GM18511 (cell line): ENCODE data around the gene AGFG2.

Experiments used
- ATAC-seq: cut with Tn5 transposase; IDR thresholded peaks from one replicate; pipeline ENCODE4 v1.9.1; 2021; ENCODE audit warnings: mild to moderate bottlenecking, moderate library complexity; ENCODE audit not compliant: unreplicated experiment

The AGFG2 gene

GRCh38 chr7:100584054-100584682, 45.2 kb downstream of the AGFG2 start:
- ATAC-seq: no peak

GRCh38 chr7:100584683-100585510, 45.9 kb downstream of the AGFG2 start:
- ATAC-seq: no peak

GRCh38 chr7:100585511-100586265, 46.7 kb downstream of the AGFG2 start, which contains the start of gene LRCH4:
Gene LRCH4 (minus strand): TSS chr7:100586129. CDS start chr7:100586100, 29 bp downstream.
- ATAC-seq: no peak

GRCh38 chr7:100586266-100587025, 47.4 kb downstream of the AGFG2 start, which contains the start of gene FBXO24:
Gene FBXO24 (plus strand): TSS chr7:100586328. CDS start chr7:100586626, 298 bp downstream.
- peak; percentile 86 for ATAC-seq

- ATAC-seq: no peak
These were observed 49.4 kb downstream of the AGFG2 start for GRCh38 chr7:100588438-100588837.

- ATAC-seq: no peak
These were observed 50.4 kb downstream of the AGFG2 start for GRCh38 chr7:100589341-100589947.

GRCh38 chr7:100590077-100590737, 51.2 kb downstream of the AGFG2 start:
- ATAC-seq: no peak

GRCh38 chr7:100591596-100591995, 52.6 kb downstream of the AGFG2 start:
- no peak for ATAC-seq

GRCh38 chr7:100595188-100595587, 56.2 kb downstream of the AGFG2 start:
- no peak for ATAC-seq

GRCh38 chr7:100598425-100598824, 59.4 kb downstream of the AGFG2 start:
- ATAC-seq: no peak

GRCh38 chr7:100599911-100600729, 61.1 kb downstream of the AGFG2 start:
- ATAC-seq: no peak

- ATAC-seq: no peak
These were observed 61.7 kb downstream of the AGFG2 start for GRCh38 chr7:100600730-100601038.

GRCh38 chr7:100602889-100603725, 64.1 kb downstream of the AGFG2 start:
- ATAC-seq: no peak

GRCh38 chr7:100603726-100604027, 64.7 kb downstream of the AGFG2 start:
- ATAC-seq: peak; percentile 13

- peak; percentile 61 for ATAC-seq
These were observed 65.3 kb downstream of the AGFG2 start for GRCh38 chr7:100604028-100604975.

GRCh38 chr7:100604976-100605911, 66.2 kb downstream of the AGFG2 start:
- peak; percentile 4 for ATAC-seq
